Common myeloid progenitor, CD34-positive (primary cell): Measurements from ENCODE around the gene MTHFD2.

ENCODE experiments used
- CTCF ChIA-PET: fragments of 350-600 bp; sonication (Branson Sonifier 250); formaldehyde crosslinking; loops from one replicate; lab custom pipeline; 2021; ENCODE audit warnings: antibody characterized with exemption; lab: Charles Lee
- POLR2A ChIA-PET: fragments of 350-600 bp; sonication (Branson Sonifier 250); formaldehyde crosslinking; loops from one replicate; lab custom pipeline; 2021; ENCODE audit warnings: antibody characterized with exemption; lab: Charles Lee
- DNase-seq, 3 donors: peaks; one replicate each; pipeline versions ENCODE4 v3.0.0 to v3.0.0-alpha.2; 2013
- H3K27ac ChIP-seq, 2 experiments: 1 replicate in 1 of 2; 2 replicates in 1 of 2; pipeline ENCODE4 v1.7.0; 2013; ENCODE audit warnings: inconsistent platforms in 2 of 2, low read length in 2 of 2, mild to moderate bottlenecking in 2 of 2, low read depth in 1 of 2, moderate library complexity in 1 of 2; ENCODE audit not compliant: severe bottlenecking in 2 of 2, insufficient read depth in 1 of 2, poor library complexity in 1 of 2
- H3K27me3 ChIP-seq, 5 experiments: replicated peaks in 2 of 5; 1 replicate in 3 of 5; 2 replicates in 2 of 5; pipeline versions ENCODE4 v1.6.1 to v1.7.0; 2013; ENCODE audit warnings: low read length in 4 of 5, mild to moderate bottlenecking in 2 of 5, moderate library complexity in 2 of 5, inconsistent platforms in 1 of 5; ENCODE audit not compliant: insufficient read depth in 5 of 5, control insufficient read depth in 4 of 5
- H3K36me3 ChIP-seq, 4 experiments: 1 replicate in 2 of 4; 2 replicates in 2 of 4; pipeline versions ENCODE4 v1.6.1 to v1.7.0; 2013; ENCODE audit warnings: low read length in 3 of 4, control low read depth in 1 of 4, mild to moderate bottlenecking in 1 of 4; ENCODE audit not compliant: control insufficient read depth in 4 of 4, insufficient read depth in 4 of 4
- H3K4me1 ChIP-seq, 4 experiments: 1 replicate in 3 of 4; 2 replicates in 1 of 4; pipeline versions ENCODE4 v1.6.1 to v1.7.1; 2013; ENCODE audit warnings: low read length in 3 of 4, mild to moderate bottlenecking in 3 of 4, control low read depth in 1 of 4, inconsistent platforms in 1 of 4, moderate library complexity in 1 of 4; ENCODE audit not compliant: control insufficient read depth in 4 of 4, insufficient read depth in 4 of 4; ENCODE audit errors: control extremely low read depth in 1 of 4
- H3K4me3 ChIP-seq, 7 experiments: 1 replicate in 4 of 7; 2 replicates in 3 of 7; pipeline versions ENCODE4 v1.5.1 to v1.7.0; 2013; ENCODE audit warnings: mild to moderate bottlenecking in 7 of 7, low read length in 6 of 7, moderate library complexity in 6 of 7, inconsistent platforms in 2 of 7, low read depth in 2 of 7, control low read depth in 1 of 7; ENCODE audit not compliant: insufficient read depth in 4 of 7, control insufficient read depth in 1 of 7; ENCODE audit errors: extremely low read depth in 1 of 7
- H3K9me3 ChIP-seq, 5 experiments: 1 replicate in 4 of 5; 2 replicates in 1 of 5; pipeline versions ENCODE4 v1.6.1 to v1.7.1; 2013; ENCODE audit warnings: low read length in 4 of 5, mild to moderate bottlenecking in 2 of 5, inconsistent platforms in 1 of 5, low read depth in 1 of 5, moderate library complexity in 1 of 5; ENCODE audit not compliant: control insufficient read depth in 4 of 5, insufficient read depth in 2 of 5; ENCODE audit errors: control extremely low read depth in 1 of 5
- WGBS: methylation state at CpG from one replicate; pipeline ENCODE4 v1.1.5; 2013; ENCODE audit not compliant: insufficient coverage; 5-methylcytosine and 5-hydroxymethylcytosine counted together

The MTHFD2 gene

GRCh38 chr2:74253306-74253970 is 55.0 kb downstream of the MTHFD2 start:
- POLR2A ChIA-PET: no interaction called here
- Histone ChIP-seq H3K4me1 (no peaks in the 10 kb centered on the region), H3K9me3 (no peaks in the 10 kb centered on the region), H3K4me3 (no peak overlapping the region), H3K27me3 (no peaks in the 10 kb centered on the region), H3K36me3 (peaks cover 0 to 2% (median 0%) of the 10 kb centered on the region in 4 experiments), H3K27ac (no peak overlapping the region)
- CTCF ChIA-PET: no interaction called here
- DNase-seq: no peak
- 80% methylated on average over 3 of the region's 7 CpGs for WGBS

GRCh38 chr2:74253971-74254310 is 55.5 kb downstream of the MTHFD2 start:
- WGBS: 100% methylated on average over 4 of the region's 4 CpGs
- no peak for DNase-seq
- POLR2A ChIA-PET: no interaction called here
- Histone ChIP-seq H3K9me3 (no peaks in the 10 kb centered on the region), H3K27ac (no peak overlapping the region), H3K4me1 (no peaks in the 10 kb centered on the region), H3K27me3 (no peaks in the 10 kb centered on the region), H3K36me3 (peaks cover 0 to 2% (median 0%) of the 10 kb centered on the region in 4 experiments), H3K4me3 (no peak overlapping the region)
- CTCF ChIA-PET: no interaction called here

- no peak for DNase-seq
- no peak overlapping the region for H3K4me3 ChIP-seq
- H3K36me3 ChIP-seq: peaks cover 0 to 2% (median 0%) of the 10 kb centered on the region in 4 experiments
- ChIA-PET CTCF (interaction anchor here (1.0 to 1.6 kb wide), 2 partner anchors 12 to 79 kb away, joined by 3 to 4 read pairs; no protein-coding TSS in a partner anchor), POLR2A (no interaction called here)
- H3K4me1 ChIP-seq: no peaks in the 10 kb centered on the region
- no peak overlapping the region for H3K27ac ChIP-seq
- H3K27me3 ChIP-seq: no peaks in the 10 kb centered on the region
- no peaks in the 10 kb centered on the region for H3K9me3 ChIP-seq
- WGBS: 98% methylated on average over 13 of the region's 18 CpGs
Measured at GRCh38 chr2:74255660-74256213, 57.3 kb downstream of the MTHFD2 start.

- no peak for DNase-seq
- H3K9me3 ChIP-seq: no peaks in the 10 kb centered on the region
- no peak overlapping the region for H3K27ac ChIP-seq
- H3K4me3 ChIP-seq: no peak overlapping the region
- H3K4me1 ChIP-seq: no peaks in the 10 kb centered on the region
- ChIA-PET CTCF (interaction anchor here (2.1 kb wide), 1 partner anchor 9 kb away, joined by 6 read pairs; no protein-coding TSS in a partner anchor), POLR2A (no interaction called here)
- H3K36me3 ChIP-seq: peaks cover 0 to 4% (median 2%) of the 10 kb centered on the region in 4 experiments
- 95% methylated on average over 3 of the region's 3 CpGs for WGBS
- no peaks in the 10 kb centered on the region for H3K27me3 ChIP-seq
Measured at GRCh38 chr2:74259191-74259590, 60.8 kb downstream of the MTHFD2 start.

- POLR2A ChIA-PET: interaction anchor here (0.5 kb wide), 1 partner anchor 55 kb away, joined by 3 read pairs; no protein-coding TSS in a partner anchor
- WGBS: 90% methylated on average over 1 of the region's 4 CpGs
- no peak for DNase-seq
- no peaks in the 10 kb centered on the region for H3K4me1 ChIP-seq
- no peaks in the 10 kb centered on the region for H3K9me3 ChIP-seq
- H3K27me3 ChIP-seq: no peaks in the 10 kb centered on the region
- CTCF ChIA-PET: interaction anchor here (1.0 to 2.1 kb wide), 2 partner anchors 10 to 14 kb away, joined by 3 to 6 read pairs; no protein-coding TSS in a partner anchor
- H3K36me3 ChIP-seq: peaks cover 0 to 4% (median 2%) of the 10 kb centered on the region in 4 experiments
- H3K4me3 ChIP-seq: no peak overlapping the region
- no peak overlapping the region for H3K27ac ChIP-seq
Measured at GRCh38 chr2:74259733-74260132, 61.3 kb downstream of the MTHFD2 start.

DNA sequence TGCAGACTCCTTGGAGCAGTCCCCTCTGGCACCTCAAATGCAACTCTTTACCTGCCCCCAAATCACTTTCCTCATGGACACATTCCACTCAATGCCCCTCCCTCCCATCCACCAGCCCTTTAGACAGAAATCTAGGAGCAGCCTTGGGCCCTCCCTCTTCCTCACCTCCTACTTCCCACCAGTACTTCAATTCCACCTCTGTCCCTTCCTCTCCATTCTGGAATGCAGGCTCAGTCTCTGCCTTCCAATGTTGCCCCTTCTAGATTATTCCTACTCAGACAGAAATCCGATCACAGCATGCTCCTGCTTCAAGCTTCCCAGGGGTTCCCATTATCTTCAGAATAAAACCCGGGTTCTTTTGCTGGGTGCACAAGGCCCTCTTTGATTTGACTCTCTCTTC is 62.1 kb downstream of the MTHFD2 start:
- DNase-seq: no peak
- H3K27me3 ChIP-seq: no peaks in the 10 kb centered on the region
- whole genome bisulfite sequencing: 92% methylated on average over 2 of the region's 2 CpGs
- H3K4me3 ChIP-seq: no peak overlapping the region
- peaks cover 0 to 4% (median 2%) of the 10 kb centered on the region in 4 experiments for H3K36me3 ChIP-seq
- no peak overlapping the region for H3K27ac ChIP-seq
- no peaks in the 10 kb centered on the region for H3K9me3 ChIP-seq
- ChIA-PET POLR2A (interaction anchor here (0.5 kb wide), 1 partner anchor 55 kb away, joined by 3 read pairs; no protein-coding TSS in a partner anchor), CTCF (interaction anchor here (1.0 to 2.1 kb wide), 2 partner anchors 11 to 14 kb away, joined by 3 to 6 read pairs; no protein-coding TSS in a partner anchor)
- no peaks in the 10 kb centered on the region for H3K4me1 ChIP-seq
